GM18868 (cell line): Measurements from ENCODE around the gene SVEP1.
"Not testable (repeated sequence)": the region's sequence is repeated elsewhere in the genome, so short reads cannot be mapped to it uniquely, and the experiment has no call there.

ENCODE experiments used
- ATAC-seq: cut with Tn5 transposase; IDR thresholded peaks from one replicate; pipeline ENCODE4 v1.9.1; 2021; ENCODE audit warnings: mild to moderate bottlenecking, moderate library complexity; ENCODE audit not compliant: unreplicated experiment

Gene SVEP1

DNA sequence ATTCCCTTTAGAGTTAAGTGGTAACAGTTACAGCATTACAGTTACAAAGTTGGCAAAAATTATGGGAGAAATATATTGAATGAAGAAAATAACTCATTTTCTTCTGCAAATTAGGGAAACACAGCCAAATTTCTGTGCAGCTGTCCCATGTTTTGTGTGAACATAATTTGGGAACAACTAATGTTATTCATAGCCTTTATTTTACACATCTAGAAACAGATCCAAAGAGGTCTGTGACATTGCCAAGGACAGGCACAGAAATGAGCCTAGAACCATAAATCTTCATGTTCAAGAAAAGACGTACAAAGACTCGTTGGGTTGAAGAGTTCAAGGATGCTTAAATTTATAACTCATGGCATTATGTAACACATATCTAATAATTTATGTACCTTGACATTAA is 127.8 kb downstream of the SVEP1 start:
- no peak for ATAC-seq

DNA sequence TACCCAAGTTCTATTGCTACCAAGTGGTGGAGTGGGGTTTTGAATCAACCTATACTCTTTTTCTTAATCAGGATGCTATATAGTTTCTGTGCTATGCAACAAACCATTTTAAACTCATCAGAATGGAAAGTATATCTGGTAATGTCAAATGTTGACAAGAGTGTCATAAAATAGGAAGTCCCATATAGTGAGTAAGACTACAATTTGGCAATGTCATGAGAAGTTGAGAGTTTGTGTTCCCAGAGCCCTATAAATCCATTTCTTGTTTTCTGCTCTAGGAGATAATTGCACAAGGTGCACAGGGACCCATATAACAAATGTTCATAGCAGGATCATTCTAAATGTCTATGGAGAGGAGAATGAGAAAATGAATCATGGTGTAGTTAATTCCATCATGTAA is 132.1 kb downstream of the SVEP1 start:
- ATAC-seq = no peak

DNA sequence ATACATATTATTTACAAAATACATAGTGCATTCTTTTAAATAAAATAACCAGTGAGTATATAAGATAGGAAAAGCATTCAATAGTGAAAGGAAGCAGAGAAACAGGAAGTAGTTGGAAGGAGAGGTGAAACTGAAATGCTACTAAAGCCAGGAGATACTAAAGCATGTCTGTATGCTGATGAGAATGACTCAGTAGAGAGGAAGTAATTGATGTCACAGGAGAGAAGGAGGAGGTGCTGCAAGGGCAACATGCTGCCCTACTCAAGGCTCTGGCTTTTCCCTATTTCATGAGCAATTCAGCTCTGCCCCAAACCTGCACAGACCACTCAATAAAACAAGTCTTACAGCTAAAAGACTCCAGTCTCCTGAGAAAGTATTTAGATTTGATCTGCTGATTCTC is 133.4 kb downstream of the SVEP1 start:
- ATAC-seq = no peak

GRCh38 chr9:110444911-110445310 is 134.6 kb downstream of the SVEP1 start:
- ATAC-seq = no peak

- ATAC-seq = no peak
Observed at GRCh38 chr9:110443866-110444220, 135.7 kb downstream of the SVEP1 start.

GRCh38 chr9:110443146-110443865 is 136.2 kb downstream of the SVEP1 start:
- no peak for ATAC-seq

GRCh38 chr9:110440796-110441195 is 138.7 kb downstream of the SVEP1 start:
- ATAC-seq = no peak

DNA sequence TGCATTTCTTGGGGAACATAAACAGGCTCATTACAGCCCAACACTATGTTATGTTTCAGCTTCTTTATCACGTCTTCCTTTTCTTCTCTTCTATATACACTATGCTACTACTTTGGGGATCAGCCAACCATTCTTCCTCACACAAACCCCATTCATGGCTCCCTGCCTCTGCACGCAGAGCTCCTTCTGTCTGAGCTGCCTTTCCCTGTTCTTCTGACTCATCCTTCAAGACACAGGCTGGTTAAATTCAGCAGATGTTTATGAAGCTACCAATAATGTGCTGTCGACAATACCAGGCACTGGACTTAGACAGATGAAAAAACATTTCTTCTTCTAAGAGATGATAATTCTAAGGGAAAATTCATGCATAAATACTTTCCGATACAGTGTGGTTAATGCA is 139.4 kb downstream of the SVEP1 start:
- no peak for ATAC-seq

DNA sequence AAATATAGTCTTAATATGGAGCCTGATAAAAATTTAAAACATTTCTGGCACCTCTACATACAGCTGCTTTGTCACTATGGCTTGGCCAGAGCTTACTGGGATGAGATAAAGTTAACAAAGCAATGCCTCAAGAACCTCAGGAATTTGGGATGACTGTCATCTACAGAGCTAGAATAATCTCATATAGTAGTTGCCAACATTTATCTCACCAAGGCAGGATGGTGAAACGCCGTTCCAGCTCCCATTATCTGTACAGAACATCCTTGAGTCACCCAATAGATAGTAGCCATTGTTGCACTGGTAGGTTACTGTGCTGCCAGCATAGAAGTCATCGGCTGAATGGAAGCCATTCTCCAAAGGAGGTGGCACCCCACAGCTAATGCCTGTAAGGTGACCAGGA is 147.3 kb downstream of the SVEP1 start:
- no peak for ATAC-seq

DNA sequence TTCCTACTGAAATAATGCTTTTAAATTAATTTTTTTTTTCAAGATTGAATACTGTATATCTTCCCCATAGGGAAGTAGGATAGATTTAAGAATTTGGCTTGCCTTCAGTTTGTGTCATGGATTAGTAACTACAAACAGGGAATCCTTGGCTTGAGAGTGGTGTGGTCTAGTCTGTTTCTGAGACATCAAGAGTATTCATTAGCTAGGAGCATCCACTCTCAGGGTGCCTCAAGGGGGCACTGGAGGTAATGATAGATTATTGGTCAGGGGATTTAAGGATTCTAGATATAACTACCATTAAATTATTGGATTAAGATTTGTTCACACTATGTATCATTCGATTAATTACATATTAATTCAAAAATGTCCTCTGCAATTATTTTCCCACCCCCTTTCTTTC is 150.1 kb downstream of the SVEP1 start:
- no peak for ATAC-seq

GRCh38 chr9:110427497-110428104 is 151.9 kb downstream of the SVEP1 start:
- peak; percentile 76 for ATAC-seq

GRCh38 chr9:110426052-110426709 is 153.4 kb downstream of the SVEP1 start:
- ATAC-seq = no peak

DNA sequence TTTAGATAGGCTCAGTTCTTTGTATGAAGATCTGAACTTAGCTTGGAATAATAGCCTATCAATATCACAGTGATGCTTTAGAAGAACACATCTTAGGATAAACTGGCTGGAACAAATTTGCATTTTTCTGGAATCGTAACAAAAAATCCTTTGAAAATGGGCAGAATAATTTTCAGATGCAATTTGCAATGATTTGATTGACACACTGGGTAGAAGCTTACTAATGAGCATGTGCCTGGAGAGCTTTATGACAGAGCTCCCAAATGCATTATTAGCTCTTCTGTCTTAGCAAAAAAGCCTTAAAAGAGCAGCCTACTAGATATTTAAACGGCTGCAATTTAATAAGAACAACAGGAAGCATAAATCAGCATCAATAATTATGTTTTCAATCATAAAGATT is 165.1 kb downstream of the SVEP1 start:
- no peak for ATAC-seq

- no peak for ATAC-seq
Observed at GRCh38 chr9:110410961-110411360, 168.6 kb downstream of the SVEP1 start.

DNA sequence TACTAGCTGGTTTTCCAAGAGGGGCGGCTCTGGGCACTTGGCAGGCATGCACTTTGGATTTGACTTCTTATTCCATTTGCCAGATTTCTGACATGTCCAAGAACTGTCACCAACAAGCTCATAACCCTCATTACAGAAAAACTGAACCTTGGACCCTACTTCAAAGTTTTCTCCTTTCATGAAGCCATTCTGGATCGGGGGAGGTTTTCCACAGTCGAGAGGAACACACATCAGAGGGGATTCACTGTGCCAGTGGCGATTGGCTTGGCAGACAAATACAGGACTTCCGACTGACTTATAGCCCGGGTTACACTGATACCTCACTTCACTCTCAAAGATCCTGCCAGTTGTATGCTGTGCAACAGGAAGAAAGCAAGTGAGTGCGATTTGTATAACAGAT is 170.9 kb downstream of the SVEP1 start:
- no peak for ATAC-seq

DNA sequence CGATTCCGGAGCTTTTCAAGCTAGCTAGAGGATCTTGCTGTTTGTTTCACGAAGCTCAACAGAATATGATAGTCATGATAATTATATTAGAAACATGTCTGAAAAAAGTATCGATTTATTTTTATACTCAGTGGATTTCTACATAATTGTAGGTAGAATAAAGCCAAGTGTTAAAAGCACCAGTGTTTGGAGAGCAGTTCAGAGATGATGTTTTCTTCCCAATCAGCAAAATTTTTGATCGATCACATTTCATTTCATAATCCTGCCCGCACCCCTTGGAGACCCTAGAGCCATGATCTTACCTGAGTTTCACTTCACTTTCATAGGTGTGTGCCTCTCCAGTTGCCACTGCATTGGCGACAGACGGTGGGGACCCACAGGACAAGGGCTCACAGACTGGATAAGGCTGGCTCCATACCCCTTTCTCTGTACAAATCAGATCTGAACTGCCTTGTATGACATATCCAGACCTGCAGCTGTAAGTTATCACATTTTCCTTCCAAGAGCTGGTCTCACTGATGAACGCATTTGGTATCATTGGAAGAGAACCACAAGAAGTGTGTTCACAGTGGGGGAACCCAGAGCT is 173.6 kb downstream of the SVEP1 start:
- ATAC-seq = no peak

- ATAC-seq = no peak
Observed at GRCh38 chr9:110404473-110404872, 175.1 kb downstream of the SVEP1 start.

DNA sequence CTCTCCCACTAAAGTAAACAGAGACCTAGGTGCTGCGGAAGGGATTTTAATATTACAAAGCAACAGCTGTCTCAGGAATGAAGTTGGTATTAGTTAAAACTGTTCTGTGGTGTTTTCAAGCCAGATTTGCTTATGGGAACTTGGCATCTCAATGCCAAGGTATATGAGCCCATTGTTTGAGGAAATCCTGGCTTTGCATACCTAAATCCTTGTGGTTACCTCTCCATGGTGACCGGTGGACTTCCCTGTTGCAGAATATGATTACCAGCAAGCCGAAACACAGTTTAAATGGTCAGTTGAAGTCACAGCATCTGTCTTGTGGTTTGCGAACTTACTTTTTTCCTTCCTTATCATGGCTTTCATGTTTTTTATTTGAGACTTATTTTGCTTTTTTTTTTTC is 179.6 kb downstream of the SVEP1 start:
- ATAC-seq = no peak

DNA sequence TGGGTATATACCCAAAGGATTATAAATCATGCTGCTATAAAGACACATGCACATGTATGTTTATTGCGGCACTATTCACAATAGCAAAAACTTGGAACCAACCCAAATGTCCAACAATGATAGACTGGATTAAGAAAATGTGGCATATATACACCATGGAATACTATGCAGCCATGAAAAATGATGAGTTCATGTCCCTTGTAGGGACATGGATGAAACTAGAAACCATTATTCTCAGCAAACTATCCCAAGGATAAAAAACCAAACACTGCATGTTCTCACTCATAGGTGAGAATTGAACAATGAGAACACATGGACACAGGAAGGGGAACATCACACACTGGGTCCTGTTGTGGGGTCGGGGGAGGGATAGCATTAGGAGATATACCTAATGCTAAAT is 180.5 kb downstream of the SVEP1 start:
- ATAC-seq = not testable (repeated sequence)

DNA sequence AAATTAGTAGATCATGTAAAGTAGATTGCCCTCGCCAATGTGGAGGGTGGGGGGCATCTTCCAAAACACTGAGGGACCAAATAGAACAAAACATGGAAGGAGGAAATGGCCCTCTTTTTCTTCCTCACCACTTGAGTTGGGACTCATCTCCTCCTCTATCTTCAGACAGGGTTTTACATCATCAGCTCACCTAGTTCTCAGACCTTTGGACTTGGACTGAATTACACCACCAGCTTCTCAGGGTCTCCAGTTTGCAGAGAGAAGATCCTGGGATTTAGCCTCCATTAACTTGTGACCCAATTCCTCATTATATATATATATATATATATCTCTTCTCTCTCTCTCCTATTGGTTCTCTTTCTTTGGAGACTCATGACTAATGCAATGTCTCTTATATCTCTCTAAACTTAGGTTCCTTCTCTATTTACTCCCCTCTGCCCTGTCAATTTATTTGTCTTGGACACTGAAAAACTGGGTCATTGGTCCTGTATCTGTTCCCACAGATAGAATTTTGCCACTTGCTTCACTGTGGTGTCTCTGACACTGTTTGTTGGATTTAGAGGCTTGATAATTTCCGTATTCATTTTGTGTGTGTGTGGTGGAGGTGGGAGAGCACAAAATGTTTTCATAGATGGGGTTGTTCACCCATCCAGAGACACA is 187.6 kb downstream of the SVEP1 start:
- no peak for ATAC-seq

- ATAC-seq = no peak
Observed at GRCh38 chr9:110389148-110389750, 190.3 kb downstream of the SVEP1 start.
